ENCODE results near the gene NOM1.
"Not testable (repeated sequence)": the region's sequence is repeated elsewhere in the genome, so short reads cannot be mapped to it uniquely, and the experiment has no call there.

The NOM1 gene

DNA sequence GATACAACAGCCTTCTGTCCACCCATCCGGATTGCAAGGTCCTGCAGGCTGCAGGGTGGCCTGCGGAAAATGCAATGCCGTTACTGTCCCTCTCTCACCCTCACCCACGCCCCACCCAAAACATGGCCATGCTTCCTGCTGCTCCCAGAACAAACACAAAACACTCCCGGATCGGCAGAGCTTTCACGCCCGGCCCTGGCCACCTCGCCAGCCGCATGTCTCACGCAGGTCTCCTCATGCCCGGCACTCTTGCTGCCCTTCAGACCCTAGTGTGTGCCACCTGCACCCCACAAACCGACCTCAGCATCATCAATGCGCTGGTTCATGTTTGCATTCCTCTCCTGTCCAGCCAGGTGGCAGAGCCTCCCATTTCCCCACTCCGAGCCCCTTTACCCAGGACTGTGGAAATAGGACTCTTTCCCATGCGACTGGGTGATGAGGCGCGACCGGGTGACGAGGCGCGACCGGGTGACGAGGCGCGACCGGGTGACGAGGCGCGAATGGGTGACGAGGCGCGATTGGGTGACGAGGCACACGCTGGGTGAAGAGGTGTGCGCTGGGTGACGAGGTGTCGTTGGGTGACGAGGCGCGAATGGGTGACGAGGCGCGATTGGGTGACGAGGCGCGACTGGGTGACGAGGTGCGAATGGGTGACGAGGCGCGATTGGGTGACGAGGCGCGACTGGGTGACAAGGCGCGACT, 8.9 kb upstream of the NOM1 start:
- no peak for DNase-seq (ENCODE audit: low read depth)

DNA sequence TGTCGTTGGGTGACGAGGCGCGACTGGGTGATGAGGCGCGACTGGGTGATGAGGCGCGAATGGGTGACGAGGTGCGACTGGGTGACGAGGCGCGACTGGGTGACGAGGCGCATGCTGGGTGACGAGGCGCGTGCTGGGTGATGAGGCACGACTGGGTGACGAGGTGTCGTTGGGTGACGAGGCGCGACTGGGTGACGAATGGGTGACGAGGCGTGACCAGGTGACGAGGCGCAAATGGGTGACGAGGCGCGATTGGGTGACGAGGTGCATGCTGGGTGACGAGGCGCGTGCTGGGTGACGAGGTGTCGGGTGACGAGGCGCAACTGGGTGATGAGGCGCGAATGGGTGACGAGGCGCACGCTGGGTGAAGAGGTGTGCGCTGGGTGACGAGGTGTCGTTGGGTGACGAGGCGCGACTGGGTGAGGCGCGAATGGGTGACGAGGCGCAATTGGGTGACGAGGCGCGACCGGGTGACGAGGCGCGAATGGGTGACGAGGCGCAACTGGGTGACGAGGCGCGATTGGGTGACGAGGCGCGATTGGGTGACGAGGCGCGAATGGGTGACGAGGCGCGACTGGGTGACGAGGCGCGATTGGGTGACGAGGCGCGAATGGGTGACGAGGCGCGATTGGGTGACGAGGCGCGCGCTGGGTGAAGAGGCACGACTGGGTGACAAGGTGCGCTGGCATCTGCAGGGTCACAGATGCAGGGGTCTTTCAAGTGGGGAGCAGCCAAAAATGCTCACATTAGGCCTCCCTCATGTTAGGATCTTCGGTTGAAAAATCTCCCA, 7.9 kb upstream of the NOM1 start:
- DNase-seq (ENCODE audit: low read depth) = no peak

GRCh38 chr7:156942708-156943090, 6.8 kb upstream of the NOM1 start:
- DNase-seq (ENCODE audit: low read depth) = no peak

DNA sequence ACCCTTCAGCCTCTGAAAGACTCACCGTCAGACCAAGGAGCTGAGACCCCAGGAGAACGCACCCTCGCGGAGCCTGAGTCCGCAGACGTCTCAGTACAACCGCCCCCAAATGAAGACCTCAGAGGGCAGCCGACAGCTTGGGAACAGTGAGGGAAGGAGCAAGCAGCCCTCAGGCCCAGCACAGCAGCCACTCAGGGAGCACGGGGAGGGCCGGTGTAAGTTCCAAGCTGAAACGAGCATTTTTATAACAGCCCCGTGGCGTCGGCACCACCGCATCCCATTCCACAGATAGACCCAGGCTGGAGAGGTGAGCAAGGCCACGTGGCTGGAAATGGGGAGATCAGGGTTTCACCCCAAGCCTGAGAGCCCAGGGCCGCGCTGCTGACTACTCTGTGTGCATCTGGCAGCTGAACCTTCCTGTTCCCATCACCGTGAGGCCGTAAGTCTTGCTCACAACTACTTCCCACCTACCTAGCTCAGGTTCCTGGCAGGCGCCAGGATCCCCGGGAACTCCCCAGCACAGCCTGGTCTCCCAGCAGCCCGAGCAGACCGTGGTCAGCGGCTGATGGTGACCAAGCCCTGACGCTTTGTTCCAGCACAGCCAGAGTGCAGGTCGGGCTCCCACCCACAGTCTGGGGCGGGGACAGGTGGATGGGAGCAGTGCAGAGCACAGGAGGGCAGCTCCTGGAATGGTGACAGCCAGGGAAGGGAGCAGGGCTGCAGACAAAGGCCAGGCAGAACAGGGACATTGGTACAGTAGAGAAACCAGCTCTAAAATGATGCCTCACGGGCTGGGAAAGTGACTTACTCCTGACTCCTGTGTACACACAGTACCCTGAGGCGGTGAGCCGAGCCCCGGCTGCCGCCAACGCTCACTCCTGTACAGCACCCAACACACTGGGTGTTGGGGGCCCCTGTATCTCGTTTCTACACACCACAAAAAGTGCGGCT, 6.1 kb upstream of the NOM1 start:
- DNase-seq (ENCODE audit: low read depth) = no peak

DNA sequence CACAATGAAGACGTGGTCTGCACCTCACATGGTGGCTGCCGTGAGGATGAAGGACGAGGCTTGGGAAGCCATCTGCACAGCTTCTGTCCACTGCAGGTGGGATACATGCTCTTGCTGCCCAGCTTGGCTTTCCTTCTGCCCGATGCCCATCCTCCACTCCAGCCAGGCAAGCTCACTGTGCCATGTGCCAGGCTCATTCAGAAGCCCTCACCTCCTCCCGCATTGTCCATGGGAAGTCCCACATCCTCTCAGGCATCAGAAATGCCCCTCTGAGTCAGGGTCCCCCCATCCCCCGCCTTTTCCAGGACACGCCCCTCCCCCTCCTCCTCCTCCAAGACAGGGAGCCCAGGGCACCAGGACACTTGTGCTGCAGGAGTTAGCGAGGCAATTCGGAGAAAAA, 4.6 kb upstream of the NOM1 start:
- DNase-seq (ENCODE audit: low read depth) = no peak

GRCh38 chr7:156947120-156947843, 2.2 kb upstream of the NOM1 start:
- DNase-seq (ENCODE audit: low read depth) = no peak

DNA sequence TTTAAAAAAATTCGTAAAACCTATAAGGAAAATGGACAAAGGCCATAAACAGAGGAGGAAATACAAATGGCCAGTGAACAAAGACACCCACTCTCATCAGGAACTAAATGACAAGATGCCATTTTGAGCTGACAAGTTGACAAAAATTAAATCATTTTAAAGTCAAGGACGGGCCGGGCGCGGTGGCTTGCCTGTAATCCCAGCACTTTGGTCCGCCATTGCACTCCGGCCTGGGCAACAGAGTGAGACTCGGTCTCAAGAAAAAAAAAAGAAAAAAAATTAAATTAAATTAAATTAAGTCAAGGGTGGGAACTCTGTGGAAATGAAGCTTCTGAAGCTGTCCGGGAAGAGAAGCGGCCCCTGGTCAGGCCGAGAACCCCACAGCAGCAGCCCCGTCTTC, 1.2 kb upstream of the NOM1 start:
- no peak for DNase-seq (ENCODE audit: low read depth)

- DNase-seq (ENCODE audit: low read depth) = no peak
Measured at GRCh38 chr7:156950381-156950858, 908 bp downstream of the NOM1 start.

- not testable (repeated sequence) for DNase-seq (ENCODE audit: low read depth)
Measured at GRCh38 chr7:156953215-156953614, 3.7 kb downstream of the NOM1 start.

DNA sequence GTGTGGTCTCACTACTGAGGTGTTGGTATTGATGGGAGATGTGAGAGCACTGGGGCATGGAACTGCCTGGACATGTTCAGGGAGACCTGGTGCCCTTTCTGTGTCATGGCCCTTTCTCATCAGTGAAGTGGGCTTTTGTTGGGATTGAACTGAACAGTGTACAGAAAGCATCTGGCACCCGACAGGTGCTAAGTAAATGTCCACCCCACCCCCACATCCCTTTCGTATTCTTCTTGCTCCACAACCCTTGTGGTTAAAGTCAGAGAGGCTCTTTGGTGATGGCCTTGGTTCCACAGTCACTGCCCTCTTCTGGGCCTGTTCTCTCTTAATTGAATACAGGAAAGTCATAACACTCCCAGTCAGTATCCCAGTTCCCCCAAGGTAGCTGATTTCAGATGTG, 5.4 kb downstream of the NOM1 start:
- DNase-seq (ENCODE audit: low read depth) = no peak

DNA sequence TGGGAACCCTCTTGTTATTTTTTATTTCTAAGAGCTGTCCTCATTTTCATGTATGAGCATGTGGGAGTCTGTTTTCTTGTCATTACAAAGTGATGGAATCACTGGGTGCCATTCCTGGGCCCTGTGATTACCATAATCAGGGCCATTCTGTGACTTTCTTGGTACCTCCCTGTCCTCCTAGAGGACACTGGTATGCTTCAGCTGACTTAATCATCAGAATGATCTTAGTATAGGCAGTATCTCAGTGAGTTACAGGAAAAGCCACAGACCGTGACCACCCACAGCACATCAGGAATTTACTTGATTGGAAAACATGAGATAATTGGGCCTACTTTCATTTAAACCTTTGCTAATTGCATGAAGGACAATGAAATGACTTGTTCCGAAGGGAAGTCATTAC, 7.2 kb downstream of the NOM1 start:
- DNase-seq (ENCODE audit: low read depth) = no peak

- no peak for DNase-seq (ENCODE audit: low read depth)
Measured at GRCh38 chr7:156962145-156962544, 12.6 kb downstream of the NOM1 start.

GRCh38 chr7:156962897-156963296, 13.4 kb downstream of the NOM1 start:
- no peak for DNase-seq (ENCODE audit: low read depth)

DNA sequence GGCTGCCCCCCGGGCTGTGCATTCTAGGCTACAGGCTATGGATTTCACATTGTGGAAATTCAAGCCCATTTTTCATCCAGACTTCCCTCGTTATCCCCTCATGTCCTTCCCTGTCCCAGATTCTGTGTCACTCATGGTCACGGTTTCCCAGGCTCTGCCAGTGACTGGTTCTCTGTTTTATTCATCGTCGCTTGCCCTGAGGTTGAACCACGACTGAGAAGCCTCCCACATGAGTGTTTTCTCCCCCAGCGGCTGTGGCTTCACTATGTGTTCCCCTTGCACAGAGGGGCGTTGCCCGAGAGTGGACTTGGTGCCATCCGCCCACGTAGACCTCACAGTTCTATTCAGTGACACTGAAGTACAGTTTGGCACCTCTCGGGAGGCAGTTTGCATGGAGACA, 14.0 kb downstream of the NOM1 start:
- DNase-seq (ENCODE audit: low read depth) = no peak

- DNase-seq (ENCODE audit: low read depth) = no peak
Measured at GRCh38 chr7:156964971-156965370, 15.5 kb downstream of the NOM1 start.

DNA sequence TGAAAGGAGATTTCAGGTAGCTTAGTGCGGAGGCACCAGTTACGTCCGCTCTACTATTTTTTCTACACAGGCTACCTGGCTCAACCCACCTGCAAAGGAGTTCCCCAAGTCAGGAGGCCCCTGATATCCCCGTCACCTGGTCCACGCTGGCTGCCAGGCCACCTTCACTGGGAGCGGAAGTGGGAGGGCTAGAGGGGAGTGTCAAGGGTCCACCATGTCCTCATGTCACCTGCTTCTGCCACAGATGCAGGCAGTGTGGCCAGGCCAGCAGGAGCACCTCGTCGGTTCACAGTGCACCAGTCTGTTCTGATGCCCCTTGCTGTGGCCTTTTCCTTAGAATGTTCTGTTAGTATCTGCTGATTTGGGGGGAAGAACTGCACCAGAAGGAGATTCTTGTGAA, 16.9 kb downstream of the NOM1 start:
- DNase-seq (ENCODE audit: low read depth) = no peak

GRCh38 chr7:156968183-156968582, 18.7 kb downstream of the NOM1 start:
- DNase-seq (ENCODE audit: low read depth) = no peak

DNA sequence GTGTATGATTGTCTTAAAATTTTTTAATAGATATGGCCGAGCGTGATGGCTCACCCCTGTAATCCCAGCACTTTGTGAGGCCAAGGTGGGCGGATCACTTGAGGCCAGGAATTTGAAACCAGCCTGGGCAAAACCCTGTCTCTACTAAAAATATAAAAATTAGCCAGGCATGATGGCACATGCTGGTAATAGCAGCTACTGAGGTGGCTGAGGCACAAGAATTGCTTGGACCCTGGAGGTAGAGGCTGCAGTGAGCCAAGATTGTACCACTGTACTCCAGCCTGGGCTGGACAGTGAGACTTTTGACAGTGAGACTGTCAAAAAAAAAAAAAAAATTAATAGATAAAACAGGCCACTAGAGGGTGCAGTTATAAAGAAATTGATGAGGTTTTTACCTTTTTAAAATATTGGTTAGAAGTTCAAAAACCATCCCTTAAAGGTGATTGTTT, 20.5 kb downstream of the NOM1 start:
- peak; percentile 12 for DNase-seq (ENCODE audit: low read depth)

- no peak for DNase-seq (ENCODE audit: low read depth)
Measured at GRCh38 chr7:156975620-156976019, 26.1 kb downstream of the NOM1 start.

GRCh38 chr7:156979007-156979606, 29.6 kb downstream of the NOM1 start:
- DNase-seq (ENCODE audit: low read depth) = no peak

DNA sequence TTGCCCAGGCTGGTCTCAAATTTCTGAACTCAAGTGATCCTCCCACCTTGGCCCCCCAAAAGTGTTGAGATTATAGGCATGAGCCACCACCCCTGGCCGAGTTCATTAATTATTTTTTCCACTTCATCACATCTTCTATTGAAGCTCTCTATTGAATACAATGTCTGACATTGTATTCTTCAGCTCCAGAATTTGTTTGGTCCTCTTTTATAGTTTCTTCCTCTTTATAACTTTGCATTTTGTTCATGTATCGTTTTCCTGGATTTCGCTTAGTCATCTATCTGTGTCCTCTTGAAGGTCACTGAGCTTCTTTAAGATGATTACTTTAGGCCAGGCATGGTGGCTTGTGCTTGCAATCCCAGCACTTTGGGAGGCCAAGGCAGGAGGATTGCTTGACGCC, 30.2 kb downstream of the NOM1 start:
- DNase-seq (ENCODE audit: low read depth) = no peak

All from GM04504 (cell line).